ENCODE results near the gene BDH1.

GRCh38 chr3:197465996-197466549 is 89.7 kb downstream of the BDH1 start:
- no peak for TF ChIP-seq CTCF (IDR thresholded peaks at IDR 0.05)
- no peak for TF ChIP-seq POLR2A (IDR thresholded peaks at IDR 0.05)

All from Peyer's patch (tissue), 4 donors.